AG09319 (cell line): Measurements from ENCODE around the gene ABCG5.

Experiments used
- DNase-seq: peaks from one replicate; pipeline ENCODE4 v3.0.0-alpha.2; 2010; ENCODE audit warnings: low read depth; ENCODE audit errors: extremely low read depth
- CTCF ChIP-seq: IDR thresholded peaks from 2 replicates; pipeline ENCODE4 v1.5.1; 2011; ENCODE audit warnings: low read depth, mild to moderate bottlenecking, inconsistent platforms, low read length, moderate library complexity

Gene ABCG5

GRCh38 chr2:43879261-43879660, 40.6 kb upstream of the ABCG5 start:
- no peak for TF ChIP-seq CTCF
- DNase-seq, result no peak

DNA sequence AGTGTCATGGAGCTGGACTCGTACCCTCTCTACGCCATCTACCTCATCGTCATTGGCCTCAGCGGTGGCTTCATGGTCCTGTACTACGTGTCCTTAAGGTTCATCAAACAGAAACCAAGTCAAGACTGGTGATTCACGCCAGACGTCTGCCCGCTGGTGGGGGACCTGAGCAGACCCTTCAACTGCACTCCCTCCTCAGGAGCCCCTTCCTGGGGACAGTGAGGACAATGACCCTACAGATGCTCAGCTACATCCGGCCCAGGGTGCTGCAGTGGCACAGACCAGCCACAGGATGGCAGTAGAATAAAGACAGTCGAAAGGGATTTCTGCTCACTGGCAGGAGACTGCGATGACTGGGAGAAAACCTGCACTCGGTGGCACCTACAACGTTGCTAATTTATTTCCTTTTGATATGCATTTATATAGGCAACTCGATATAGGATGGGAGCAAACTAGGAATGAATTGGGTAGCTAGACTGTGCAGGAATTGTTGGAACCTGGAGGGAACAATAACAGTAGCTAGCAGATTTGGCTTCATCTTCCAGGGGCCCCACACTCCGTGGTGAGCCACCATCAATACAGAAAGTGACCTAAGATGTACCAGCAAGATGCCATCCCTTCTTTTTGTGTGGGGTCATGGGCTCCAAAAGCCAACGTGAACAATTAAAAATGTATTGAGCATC, 39.3 kb upstream of the ABCG5 start:
- DNase-seq, result peak; percentile 19
- peak; percentile 99 for TF ChIP-seq CTCF

DNA sequence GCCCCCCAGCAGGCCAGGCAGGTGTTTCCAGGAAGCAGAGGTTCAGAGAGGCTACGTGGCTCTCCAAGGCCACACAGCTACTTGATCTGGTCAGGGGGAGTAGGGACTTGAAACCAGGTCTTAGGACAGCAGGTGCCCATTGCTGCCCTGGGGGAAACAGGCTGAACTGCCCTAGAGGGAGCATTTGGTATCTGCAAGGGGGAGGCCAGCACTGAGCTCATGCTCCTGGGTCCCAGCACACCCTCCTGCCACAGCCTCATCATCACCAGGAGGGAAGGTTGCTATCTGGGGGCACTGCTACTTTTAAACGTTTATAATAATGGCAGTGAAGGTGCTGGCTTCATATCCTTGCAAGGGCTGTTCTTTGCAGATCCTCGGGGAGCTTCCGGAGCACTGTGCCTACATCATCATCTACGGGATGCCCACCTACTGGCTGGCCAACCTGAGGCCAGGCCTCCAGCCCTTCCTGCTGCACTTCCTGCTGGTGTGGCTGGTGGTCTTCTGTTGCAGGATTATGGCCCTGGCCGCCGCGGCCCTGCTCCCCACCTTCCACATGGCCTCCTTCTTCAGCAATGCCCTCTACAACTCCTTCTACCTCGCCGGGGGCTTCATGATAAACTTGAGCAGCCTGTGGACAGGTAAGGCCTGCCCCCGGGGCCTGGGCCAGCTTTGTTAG, 36.3 kb upstream of the ABCG5 start:
- no peak for TF ChIP-seq CTCF

DNA sequence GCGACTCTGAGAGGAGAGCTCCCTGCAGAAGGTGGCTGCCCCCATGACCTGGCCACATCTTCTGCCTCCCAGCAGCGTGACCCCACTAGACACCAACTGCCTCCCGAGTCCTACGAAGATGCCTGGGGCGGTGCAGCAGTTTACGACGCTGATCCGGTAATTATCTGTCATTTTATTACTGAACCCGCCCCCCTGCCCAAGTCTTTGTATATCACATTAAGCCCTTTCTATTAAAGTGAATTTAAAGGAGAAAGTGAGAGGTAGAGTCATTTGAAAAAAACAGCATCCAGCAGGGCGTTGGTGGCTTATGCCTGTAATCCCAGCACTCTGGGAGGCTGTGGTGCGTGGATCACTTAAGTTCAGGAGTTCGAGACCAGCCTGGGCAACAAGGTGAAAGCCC, 33.5 kb upstream of the ABCG5 start:
- DNase-seq, result no peak
- no peak for TF ChIP-seq CTCF

More for the DNA sequence above, 36.3 kb upstream of the ABCG5 start:
- DNase-seq, result no peak

GRCh38 chr2:43855292-43855691, 16.7 kb upstream of the ABCG5 start:
- no peak for TF ChIP-seq CTCF
- no peak for DNase-seq

GRCh38 chr2:43854671-43855070, 16.0 kb upstream of the ABCG5 start:
- TF ChIP-seq CTCF, result no peak
- no peak for DNase-seq
